Measurements from ENCODE around the gene CDC42BPA.

- TF ChIP-seq STAT5B (CRISPR knock-in tag; IDR thresholded peaks at IDR 0.05) (no peak), CTCF (IDR thresholded peaks at IDR 0.05 in 2 of 3, conservative IDR thresholded peaks at IDR 0.05 in 1 of 3; ENCODE audit: insufficient read depth in 2 of 3, low read depth in 1 of 3, low read length in 3 of 3) (no peak), STAG1 (CRISPR knock-in tag; IDR thresholded peaks at IDR 0.05; ENCODE audit: borderline replicate concordance) (no peak), JUNB (CRISPR knock-in tag; conservative IDR thresholded peaks at IDR 0.05) (no peak), CEBPG (CRISPR knock-in tag; IDR thresholded peaks at IDR 0.05) (no peak), CEBPG (tag; conservative IDR thresholded peaks at IDR 0.05 in 1 of 2, IDR thresholded peaks at IDR 0.05 in 1 of 2) (no peak), RFX7 (CRISPR knock-in tag; IDR thresholded peaks at IDR 0.05) (no peak), ZNF347 (CRISPR knock-in tag; IDR thresholded peaks at IDR 0.05; ENCODE audit: low read depth) (no peak), MAFF (IDR thresholded peaks at IDR 0.05; ENCODE audit: low read length) (no peak), MXI1 (IDR thresholded peaks at IDR 0.05; ENCODE audit: low read depth, low read length) (no peak), ZBTB11 (CRISPR knock-in tag; IDR thresholded peaks at IDR 0.05) (no peak), NR0B1 (IDR thresholded peaks at IDR 0.05; ENCODE audit: partially characterized antibody) (no peak), PATZ1 (CRISPR knock-in tag; IDR thresholded peaks at IDR 0.05; ENCODE audit: borderline replicate concordance) (no peak)
- TF ChIP-seq, protein P1, sequence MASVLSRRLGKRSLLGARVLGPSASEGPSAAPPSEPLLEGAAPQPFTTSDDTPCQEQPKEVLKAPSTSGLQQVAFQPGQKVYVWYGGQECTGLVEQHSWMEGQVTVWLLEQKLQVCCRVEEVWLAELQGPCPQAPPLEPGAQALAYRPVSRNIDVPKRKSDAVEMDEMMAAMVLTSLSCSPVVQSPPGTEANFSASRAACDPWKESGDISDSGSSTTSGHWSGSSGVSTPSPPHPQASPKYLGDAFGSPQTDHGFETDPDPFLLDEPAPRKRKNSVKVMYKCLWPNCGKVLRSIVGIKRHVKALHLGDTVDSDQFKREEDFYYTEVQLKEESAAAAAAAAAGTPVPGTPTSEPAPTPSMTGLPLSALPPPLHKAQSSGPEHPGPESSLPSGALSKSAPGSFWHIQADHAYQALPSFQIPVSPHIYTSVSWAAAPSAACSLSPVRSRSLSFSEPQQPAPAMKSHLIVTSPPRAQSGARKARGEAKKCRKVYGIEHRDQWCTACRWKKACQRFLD (CRISPR knock-in tag; IDR thresholded peaks at IDR 0.05), result no peak
These were observed 323.5 kb downstream of the CDC42BPA start for GRCh38 chr1:226994586-226995364.
